MCF 10A (cell line): Measurements from ENCODE around the gene NME4. TPM values are rescaled to one million over a fixed set of nuclear protein-coding genes. Genes with fewer than 3 reads are reported as not detected.

Experiments used
- BruUV-seq: library from RNA; stranded (reverse); fragments of 400-500 nt; replicated peaks from 2 replicates; lab custom pipeline; 2021; lab: Mats Ljungman, UMichigan
- CTCF ChIA-PET: fragments of 300-600 bp; sonication (Branson Sonifier 250); formaldehyde crosslinking; extraction: SDS; loops from one replicate; lab custom pipeline; 2021; ENCODE audit warnings: antibody characterized with exemption, inconsistent platforms; lab: Yijun Ruan, JAX
- POLR2A ChIA-PET: fragments of 300-600, 350-650 bp; sonication (Branson Sonifier 250); formaldehyde crosslinking; extraction: SDS; loops from one replicate; lab custom pipeline; 2020; ENCODE audit warnings: antibody characterized with exemption, inconsistent platforms; lab: Yijun Ruan, JAX
- DNase-seq: peaks from one replicate; pipeline ENCODE4 v3.0.0-alpha.2; 2018; ENCODE audit not compliant: unreplicated experiment
- H3K27ac Mint-ChIP-seq: one replicate; pipeline ENCODE4 v1.8.0; 2022; ENCODE audit warnings: mild to moderate bottlenecking, low read depth, mixed read lengths; ENCODE audit not compliant: unreplicated experiment
- H3K27me3 Mint-ChIP-seq: one replicate; pipeline ENCODE4 v1.8.0; 2022; ENCODE audit warnings: mixed read lengths; ENCODE audit not compliant: insufficient read depth, unreplicated experiment
- H3K36me3 Mint-ChIP-seq: one replicate; pipeline ENCODE4 v1.8.0; 2022; ENCODE audit warnings: mild to moderate bottlenecking, moderate library complexity, mixed read lengths; ENCODE audit not compliant: insufficient read depth, unreplicated experiment
- H3K4me1 Mint-ChIP-seq: one replicate; pipeline ENCODE4 v1.8.0; 2022; ENCODE audit warnings: mixed read lengths; ENCODE audit not compliant: insufficient read depth, unreplicated experiment
- H3K4me3 Mint-ChIP-seq: one replicate; pipeline ENCODE4 v1.8.0; 2022; ENCODE audit warnings: mild to moderate bottlenecking, moderate library complexity, mixed read lengths; ENCODE audit not compliant: unreplicated experiment
- H3K9me3 Mint-ChIP-seq: one replicate; pipeline ENCODE4 v1.8.0; 2022; ENCODE audit warnings: mixed read lengths; ENCODE audit not compliant: unreplicated experiment
- CTCF ChIP-seq: fragments of 200-600 bp; IDR thresholded peaks from one replicate; pipeline ENCODE4 v1.8.0; 2022; ENCODE audit warnings: antibody characterized with exemption, mild to moderate bottlenecking; ENCODE audit not compliant: unreplicated experiment
- intact Hi-C: fragments of 100-400 bp; cut with micrococcal nuclease; formaldehyde crosslinking; loops from 2 replicates; pipeline ENCODE4 v1.14.1; 2022
- total RNA-seq: library from RNA; stranded (reverse); gene quantifications from 2 replicates; pipeline ENCODE4 v1.2.3, GENCODE V29; 2022

NME4 gene
- total RNA-seq, 1 experiment from 2014 or later = 76.8 TPM

GRCh38 chr16:353404-354290 lies 43.4 kb upstream of the NME4 start:
- H3K4me1 Mint-ChIP-seq = peaks cover 6% of the 10 kb centered on the region
- peak overlapping the region; percentile 71 for H3K4me3 Mint-ChIP-seq
- peak; percentile 21 for DNase-seq
- POLR2A ChIA-PET = interaction anchor here (0.6 to 3.5 kb wide), 7 partner anchors 9 to 125 kb away, joined by 3 to 20 read pairs (median 8); partner anchors contain the start of genes FAM234A, LUC7L and MRPL28
- peaks cover 10% of the 10 kb centered on the region for H3K36me3 Mint-ChIP-seq
- intact Hi-C loops = no loop called here
- no peaks in the 10 kb centered on the region for H3K27me3 Mint-ChIP-seq
- no peak overlapping the region for H3K27ac Mint-ChIP-seq
- H3K9me3 Mint-ChIP-seq = no peaks in the 10 kb centered on the region
- BruUV-seq = no TSS peak
- TF ChIP-seq CTCF = no peak
- CTCF ChIA-PET = interaction anchor here (0.5 to 1.7 kb wide), 3 partner anchors 54 to 288 kb away, joined by 3 to 5 read pairs (median 3); no protein-coding TSS in a partner anchor

GRCh38 chr16:354291-354881 lies 42.6 kb upstream of the NME4 start:
- ChIA-PET POLR2A (interaction anchor here (0.6 to 1.6 kb wide), 4 partner anchors 8 to 126 kb away, joined by 3 to 8 read pairs (median 6); partner anchors contain the start of genes DECR2 and FAM234A), CTCF (interaction anchor here (0.6 to 1.7 kb wide), 2 partner anchors 258 to 289 kb away, joined by 3 to 5 read pairs; no protein-coding TSS in a partner anchor)
- no peak for TF ChIP-seq CTCF
- intact Hi-C loops = no loop called here
- Mint-ChIP-seq H3K9me3 (no peaks in the 10 kb centered on the region), H3K4me3 (peak overlapping the region; percentile 26), H3K36me3 (peaks cover 10% of the 10 kb centered on the region), H3K4me1 (peaks cover 6% of the 10 kb centered on the region), H3K27me3 (no peaks in the 10 kb centered on the region), H3K27ac (no peak overlapping the region)
- DNase-seq = peak; percentile 90
- no TSS peak for BruUV-seq

GRCh38 chr16:354971-355461 lies 42.0 kb upstream of the NME4 start:
- no peak for TF ChIP-seq CTCF
- H3K36me3 Mint-ChIP-seq = peaks cover 8% of the 10 kb centered on the region
- H3K27me3 Mint-ChIP-seq = no peaks in the 10 kb centered on the region
- CTCF ChIA-PET = interaction anchor here (0.6 to 1.9 kb wide), 5 partner anchors 11 to 289 kb away, joined by 3 to 5 read pairs (median 3); no protein-coding TSS in a partner anchor
- H3K4me3 Mint-ChIP-seq = no peak overlapping the region
- intact Hi-C loops = no loop called here
- peaks cover 6% of the 10 kb centered on the region for H3K4me1 Mint-ChIP-seq
- BruUV-seq = no TSS peak
- no peak overlapping the region for H3K27ac Mint-ChIP-seq
- no peaks in the 10 kb centered on the region for H3K9me3 Mint-ChIP-seq
- no peak for DNase-seq
- POLR2A ChIA-PET = interaction anchor here (0.6 to 1.6 kb wide), 4 partner anchors 7 to 120 kb away, joined by 3 to 8 read pairs (median 5); partner anchors contain the start of genes DECR2, FAM234A and MRPL28
